ENCODE results near the gene ASIC3. TPM values are rescaled to one million over a fixed set of nuclear protein-coding genes. Genes with fewer than 3 reads are reported as not detected.
A peak's percentile ranks its signal among the peaks of the same experiment; 100 is the strongest.
"Not testable (repeated sequence)": the region's sequence is repeated elsewhere in the genome, so short reads cannot be mapped to it uniquely, and the experiment has no call there.

ASIC3 gene
- total RNA-seq, 1 donor from 2014 or later: 5.8 TPM

DNA sequence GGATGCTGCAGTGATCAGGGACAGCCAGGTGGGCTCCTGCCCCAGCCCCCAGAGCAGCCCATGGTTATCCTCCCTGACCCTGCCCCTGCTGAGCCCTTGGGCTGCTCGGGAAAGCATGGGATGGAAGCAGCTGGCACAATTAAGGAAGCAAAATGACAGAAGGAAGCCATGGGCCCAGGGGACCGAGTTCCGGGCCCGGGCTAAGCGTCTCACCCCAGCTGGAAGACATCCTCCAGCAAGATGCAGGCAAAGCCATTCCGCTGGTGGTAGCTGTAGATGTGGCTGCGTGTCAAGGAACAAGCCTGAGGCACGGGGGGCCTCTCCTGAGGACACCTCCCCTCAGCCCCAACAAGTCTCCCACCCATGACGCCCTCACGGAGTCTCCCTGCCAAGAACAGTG is 25.1 kb upstream of the ASIC3 start:
- H3K36me3 Mint-ChIP-seq (ENCODE audit: unreplicated experiment): no peaks in the 10 kb centered on the region
- H3K9me3 Mint-ChIP-seq (ENCODE audit: unreplicated experiment): no peaks in the 10 kb centered on the region
- TF ChIP-seq, protein P1, sequence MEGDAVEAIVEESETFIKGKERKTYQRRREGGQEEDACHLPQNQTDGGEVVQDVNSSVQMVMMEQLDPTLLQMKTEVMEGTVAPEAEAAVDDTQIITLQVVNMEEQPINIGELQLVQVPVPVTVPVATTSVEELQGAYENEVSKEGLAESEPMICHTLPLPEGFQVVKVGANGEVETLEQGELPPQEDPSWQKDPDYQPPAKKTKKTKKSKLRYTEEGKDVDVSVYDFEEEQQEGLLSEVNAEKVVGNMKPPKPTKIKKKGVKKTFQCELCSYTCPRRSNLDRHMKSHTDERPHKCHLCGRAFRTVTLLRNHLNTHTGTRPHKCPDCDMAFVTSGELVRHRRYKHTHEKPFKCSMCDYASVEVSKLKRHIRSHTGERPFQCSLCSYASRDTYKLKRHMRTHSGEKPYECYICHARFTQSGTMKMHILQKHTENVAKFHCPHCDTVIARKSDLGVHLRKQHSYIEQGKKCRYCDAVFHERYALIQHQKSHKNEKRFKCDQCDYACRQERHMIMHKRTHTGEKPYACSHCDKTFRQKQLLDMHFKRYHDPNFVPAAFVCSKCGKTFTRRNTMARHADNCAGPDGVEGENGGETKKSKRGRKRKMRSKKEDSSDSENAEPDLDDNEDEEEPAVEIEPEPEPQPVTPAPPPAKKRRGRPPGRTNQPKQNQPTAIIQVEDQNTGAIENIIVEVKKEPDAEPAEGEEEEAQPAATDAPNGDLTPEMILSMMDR (IDR thresholded peaks at IDR 0.05): no peak
- peaks cover 20% of the 10 kb centered on the region for H3K4me1 Mint-ChIP-seq (ENCODE audit: unreplicated experiment)
- H3K4me3 Mint-ChIP-seq (ENCODE audit: unreplicated experiment): no peak overlapping the region
- DNase-seq (ENCODE audit: extremely low spot score, unreplicated experiment): no peak
- no peak overlapping the region for H3K27ac Mint-ChIP-seq (ENCODE audit: unreplicated experiment)
- H3K27me3 Mint-ChIP-seq (ENCODE audit: unreplicated experiment): peaks cover 22% of the 10 kb centered on the region

DNA sequence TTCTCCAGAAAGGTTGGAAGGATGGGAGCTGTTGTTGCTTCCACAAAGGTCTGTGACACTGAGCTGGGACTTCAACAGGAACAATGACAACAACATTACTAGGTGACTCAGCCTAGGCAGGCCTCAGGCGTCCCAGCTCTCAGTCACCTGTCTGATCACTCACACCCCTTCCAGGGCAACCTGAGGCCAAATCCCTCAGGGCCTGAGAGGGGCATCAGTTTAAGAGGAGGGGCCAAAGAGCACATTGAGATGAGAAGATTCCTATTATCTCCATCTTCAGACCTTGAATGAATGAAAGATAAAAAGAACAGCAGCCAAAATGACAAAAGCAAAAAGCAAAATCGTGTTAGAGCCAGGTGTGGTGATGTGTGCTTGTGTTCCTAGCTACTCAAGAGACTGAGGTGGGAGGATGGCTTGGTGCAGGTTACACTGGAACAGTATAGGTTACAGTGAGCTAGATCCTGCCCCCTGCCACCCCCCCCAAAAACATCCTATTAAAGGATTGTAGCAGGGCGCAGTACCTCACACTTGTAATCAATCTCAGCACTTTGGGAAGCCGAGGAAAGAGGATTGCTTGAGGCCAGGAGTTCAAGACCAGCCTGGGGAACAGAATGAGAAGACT is 23.8 kb upstream of the ASIC3 start, which contains the start of gene ATG9B:
ATG9B (minus strand) TSS at position 60 of the 622 bp plus-strand sequence. CDS start 71 bp downstream, outside the sequence.
- H3K27ac Mint-ChIP-seq (ENCODE audit: unreplicated experiment): no peak within 1 kb of the TSS

DNA sequence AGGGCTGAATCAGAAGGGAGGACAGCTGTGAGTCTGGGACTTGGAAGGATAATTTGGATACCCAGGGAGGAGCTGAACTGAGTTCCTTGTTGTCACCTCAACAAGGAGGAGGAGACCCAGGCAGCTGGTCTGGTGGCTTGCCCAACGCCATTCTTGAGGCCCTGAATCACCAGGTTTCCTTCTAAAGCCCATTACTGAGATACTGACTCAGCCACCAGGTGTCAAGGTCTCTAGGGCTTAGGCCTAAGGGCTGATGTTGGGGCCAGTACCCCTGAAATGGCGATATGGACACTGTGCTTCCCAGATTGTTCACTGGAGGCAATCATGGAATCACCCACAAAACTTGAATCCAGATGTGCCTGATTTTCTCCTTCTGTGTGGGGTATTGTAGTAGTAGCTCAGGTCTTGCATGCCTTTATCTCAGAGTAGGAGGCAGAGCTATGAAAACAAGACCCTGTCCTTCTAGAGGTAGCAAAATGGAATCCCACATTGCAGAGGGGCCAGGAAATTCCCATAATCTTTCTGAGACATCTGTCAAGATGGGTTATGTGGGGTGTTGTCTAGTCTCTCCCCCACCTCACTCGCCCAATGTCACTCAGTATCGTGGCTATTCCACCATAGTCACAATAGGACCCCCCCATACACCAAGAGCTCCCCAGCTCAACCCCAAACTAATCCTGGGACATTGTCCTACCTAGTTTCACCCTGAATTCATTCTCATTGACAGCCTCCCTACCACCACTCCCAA is 22.2 kb upstream of the ASIC3 start:
- no peak for DNase-seq (ENCODE audit: extremely low spot score, unreplicated experiment)
- no peaks in the 10 kb centered on the region for H3K36me3 Mint-ChIP-seq (ENCODE audit: unreplicated experiment)
- H3K9me3 Mint-ChIP-seq (ENCODE audit: unreplicated experiment): no peaks in the 10 kb centered on the region
- TF ChIP-seq, protein P1 (IDR thresholded peaks at IDR 0.05): no peak
- H3K4me1 Mint-ChIP-seq (ENCODE audit: unreplicated experiment): peaks cover 20% of the 10 kb centered on the region
- H3K27me3 Mint-ChIP-seq (ENCODE audit: unreplicated experiment): peaks cover 6% of the 10 kb centered on the region
- H3K4me3 Mint-ChIP-seq (ENCODE audit: unreplicated experiment): no peak overlapping the region
- H3K27ac Mint-ChIP-seq (ENCODE audit: unreplicated experiment): peak overlapping the region; percentile 72

More for the DNA sequence above, 23.8 kb upstream of the ASIC3 start, which contains the start of gene ATG9B:
- Mint-ChIP-seq H3K4me1 (ENCODE audit: unreplicated experiment) (peaks cover 26% of the 10 kb centered on the region), H3K4me3 (ENCODE audit: unreplicated experiment) (no peak within 1 kb of the TSS), H3K9me3 (ENCODE audit: unreplicated experiment) (no peaks in the 10 kb centered on the region), H3K27me3 (ENCODE audit: unreplicated experiment) (peaks cover 18% of the 10 kb centered on the region), H3K36me3 (ENCODE audit: unreplicated experiment) (no peaks in the 10 kb centered on the region)
- TF ChIP-seq, protein P1 (IDR thresholded peaks at IDR 0.05): no peak
- DNase-seq (ENCODE audit: extremely low spot score, unreplicated experiment): no peak

DNA sequence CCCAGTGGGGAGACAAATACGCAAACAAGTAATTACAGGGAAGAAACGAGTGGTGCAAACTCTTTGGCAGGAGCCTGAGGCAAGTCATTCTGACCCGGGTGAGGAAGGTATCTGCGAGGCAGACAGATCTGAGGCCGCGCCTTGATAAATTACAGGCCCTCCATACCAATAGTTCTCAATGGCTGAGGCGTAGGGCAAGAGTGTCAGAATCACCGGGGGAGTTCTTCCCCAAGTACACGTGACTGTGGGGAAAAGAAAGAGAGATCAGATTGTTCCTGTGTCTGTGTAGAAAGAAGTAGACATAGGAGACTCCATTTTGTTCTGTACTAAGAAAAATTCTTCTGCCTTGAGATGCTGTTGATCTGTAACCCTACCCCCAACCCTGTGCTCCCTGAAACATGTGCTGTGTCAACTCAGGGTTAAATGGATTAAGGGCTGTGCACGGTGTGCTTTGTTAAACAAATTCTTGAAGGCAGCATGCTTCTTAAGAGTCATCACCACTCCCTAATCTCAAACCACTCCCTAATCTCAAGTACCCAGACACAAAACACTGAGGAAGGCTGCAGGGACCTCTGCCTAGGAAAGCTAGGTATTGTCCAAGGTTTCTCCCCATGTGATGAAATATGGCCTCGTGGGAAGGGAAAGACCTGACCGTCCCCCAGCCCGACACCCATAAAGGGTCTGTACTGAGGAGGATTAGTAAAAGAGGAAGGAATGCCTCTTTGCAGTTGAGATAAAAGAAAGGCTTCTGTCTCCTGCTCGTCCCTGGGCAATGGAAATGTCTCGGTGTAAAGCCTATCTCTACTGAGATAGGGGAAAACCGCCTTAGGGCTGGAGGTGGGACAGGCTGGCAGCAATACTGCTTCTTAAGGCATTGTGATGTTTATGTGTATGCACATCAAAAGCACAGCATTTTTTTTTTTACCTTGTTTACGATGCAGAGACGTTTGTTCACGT is 21.3 kb upstream of the ASIC3 start:
- Mint-ChIP-seq H3K27ac (ENCODE audit: unreplicated experiment) (peak overlapping the region; percentile 99), H3K4me3 (ENCODE audit: unreplicated experiment) (peak overlapping the region; percentile 88), H3K4me1 (ENCODE audit: unreplicated experiment) (peaks cover 20% of the 10 kb centered on the region)
- H3K36me3 Mint-ChIP-seq (ENCODE audit: unreplicated experiment); H3K9me3 Mint-ChIP-seq (ENCODE audit: unreplicated experiment); DNase-seq (ENCODE audit: extremely low spot score, unreplicated experiment); H3K27me3 Mint-ChIP-seq (ENCODE audit: unreplicated experiment): not testable (repeated sequence)

DNA sequence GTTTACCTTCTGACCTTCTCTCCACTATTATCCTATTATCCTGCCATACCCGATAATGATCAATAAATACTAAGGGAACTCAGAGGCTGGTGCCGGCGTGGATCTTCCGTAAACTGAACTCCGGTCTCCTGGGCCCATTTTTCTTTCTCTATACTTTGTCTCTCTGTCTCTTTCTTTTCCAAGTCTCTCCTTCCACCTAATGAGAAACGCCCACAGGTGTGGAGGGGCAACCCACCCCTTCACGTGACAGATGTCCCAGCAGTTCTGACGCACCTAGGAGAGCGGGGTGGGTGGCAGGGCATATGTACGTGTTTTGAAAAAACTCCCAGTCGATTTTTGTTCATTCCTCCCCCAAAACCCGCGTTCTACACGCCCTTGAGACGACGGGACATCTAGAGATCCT is 20.6 kb upstream of the ASIC3 start:
- not testable (repeated sequence) for H3K36me3 Mint-ChIP-seq (ENCODE audit: unreplicated experiment); H3K27me3 Mint-ChIP-seq (ENCODE audit: unreplicated experiment); DNase-seq (ENCODE audit: extremely low spot score, unreplicated experiment); H3K9me3 Mint-ChIP-seq (ENCODE audit: unreplicated experiment)
- peak overlapping the region; percentile 99 for H3K27ac Mint-ChIP-seq (ENCODE audit: unreplicated experiment)
- peaks cover 20% of the 10 kb centered on the region for H3K4me1 Mint-ChIP-seq (ENCODE audit: unreplicated experiment)
- H3K4me3 Mint-ChIP-seq (ENCODE audit: unreplicated experiment): peak overlapping the region; percentile 88
